HG02798 (cell line): ENCODE results near the gene NTRK3.
A peak's percentile ranks its signal among the peaks of the same experiment; 100 is the strongest.

Experiments
- ATAC-seq: cut with Tn5 transposase; IDR thresholded peaks from one replicate; pipeline ENCODE4 v1.9.1; 2021; ENCODE audit warnings: mild to moderate bottlenecking; ENCODE audit not compliant: unreplicated experiment, poor library complexity

NTRK3 gene

DNA sequence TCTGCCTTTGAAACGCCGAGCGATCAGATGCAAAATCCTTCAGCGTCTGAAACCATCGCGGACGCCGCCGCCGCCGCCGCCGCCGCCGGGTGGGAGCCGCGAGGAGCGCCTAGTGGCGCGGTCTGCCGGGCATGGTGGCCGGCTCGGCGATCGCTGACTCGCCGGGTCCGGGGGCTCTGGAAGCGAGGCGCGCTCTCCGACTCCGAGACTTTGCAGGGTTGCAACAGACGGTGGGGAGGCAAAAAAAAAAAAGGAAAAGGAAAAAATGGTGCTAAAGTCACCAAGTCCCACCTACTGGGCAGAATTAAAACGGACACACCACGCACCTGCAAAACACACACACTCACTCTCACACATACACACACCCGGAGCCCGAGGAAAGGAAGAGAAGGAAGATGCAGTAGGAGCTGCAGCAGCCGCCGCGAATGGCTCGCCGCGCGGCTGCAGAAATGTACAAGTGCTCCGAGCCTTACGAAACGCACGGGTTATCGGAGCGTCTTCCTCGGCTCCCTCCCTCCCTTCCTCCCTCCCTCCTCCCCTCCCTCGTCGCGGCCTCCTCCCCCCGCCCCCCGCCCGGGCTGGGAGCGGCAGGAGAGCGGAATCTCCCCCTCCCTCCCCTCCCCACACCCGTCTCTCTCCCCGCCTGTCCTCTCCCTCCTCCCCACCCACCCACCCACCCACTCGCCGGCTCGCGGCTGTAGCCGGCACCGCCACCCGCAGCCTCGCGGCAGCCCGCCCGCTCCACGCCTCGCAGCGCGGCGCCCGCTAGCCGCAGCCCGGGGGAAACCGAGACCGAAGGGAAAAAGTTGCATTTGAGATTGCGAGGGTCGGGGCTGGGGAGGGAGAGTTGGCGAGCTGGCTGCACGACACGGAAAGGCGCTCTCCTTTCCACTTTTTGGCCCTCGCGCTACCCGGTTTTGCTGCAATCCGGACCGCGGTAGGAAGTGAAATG is at the start of gene NTRK3:
TSS of gene NTRK3 (minus strand) at position 461 of the 952 bp plus-strand sequence. CDS start 586 bp downstream, outside the sequence.
- ATAC-seq = no peak

- ATAC-seq = no peak
These were observed 46.9 kb upstream of the NTRK3 start for GRCh38 chr15:88303395-88303794.

DNA sequence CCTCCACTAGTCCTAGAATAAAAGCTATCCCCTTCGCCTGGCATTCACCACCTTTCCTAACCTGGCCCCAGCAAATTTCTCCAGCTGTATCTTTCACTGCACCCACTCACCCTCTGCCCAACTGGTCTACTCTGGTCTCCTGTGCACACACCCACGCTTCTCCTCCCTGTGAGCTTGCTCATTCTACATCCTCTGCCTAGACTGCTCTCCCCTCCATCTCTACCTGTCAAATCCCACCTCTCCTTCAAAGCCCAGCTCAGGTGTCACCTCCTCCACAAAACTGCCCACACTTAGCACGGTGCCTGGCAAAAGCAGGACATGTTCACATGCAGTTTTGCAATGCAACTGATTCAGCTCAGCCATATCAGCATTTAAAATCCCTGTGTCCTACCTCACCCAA is 45.8 kb upstream of the NTRK3 start:
- no peak for ATAC-seq

GRCh38 chr15:88301311-88301710 is 44.8 kb upstream of the NTRK3 start:
- ATAC-seq = no peak

DNA sequence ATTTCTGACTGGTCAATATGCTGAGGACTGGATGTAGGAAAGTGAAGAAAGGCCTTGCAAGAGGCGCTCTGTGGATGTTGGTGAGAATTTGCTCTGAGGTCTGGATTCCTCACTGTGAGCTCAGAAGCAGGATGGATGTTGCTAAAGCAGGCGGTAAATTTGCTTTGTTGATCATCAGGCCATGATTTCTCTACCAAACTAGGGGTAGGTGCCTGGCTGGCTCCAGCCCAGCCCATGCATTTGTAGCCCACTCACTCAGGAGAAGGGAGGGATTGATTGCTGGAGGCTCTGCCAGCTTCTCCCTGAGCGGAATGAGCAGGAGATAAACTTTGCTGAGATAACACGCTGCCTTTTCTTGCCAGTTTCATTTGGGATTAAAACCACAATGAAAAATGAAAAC is 44.3 kb upstream of the NTRK3 start:
- no peak for ATAC-seq

DNA sequence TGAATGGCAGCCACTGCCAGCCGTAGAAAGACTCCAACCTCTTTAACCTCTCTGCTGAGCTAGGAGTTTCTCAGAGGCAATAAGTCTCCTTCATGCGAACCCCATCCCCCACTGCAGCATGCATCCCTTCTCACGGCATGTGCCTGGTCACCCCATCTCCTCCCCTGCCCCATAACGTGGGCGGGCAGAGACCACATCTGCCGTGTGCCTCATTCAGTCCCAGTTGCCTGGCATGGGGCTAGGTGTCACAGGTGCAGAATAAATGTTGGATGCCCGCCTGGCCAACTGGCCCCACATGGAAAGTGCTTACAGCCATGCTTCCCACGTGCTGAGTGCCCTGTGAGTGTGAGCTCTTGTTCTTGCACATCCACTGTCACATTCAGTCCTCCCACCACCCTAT is 43.5 kb upstream of the NTRK3 start:
- ATAC-seq = no peak

DNA sequence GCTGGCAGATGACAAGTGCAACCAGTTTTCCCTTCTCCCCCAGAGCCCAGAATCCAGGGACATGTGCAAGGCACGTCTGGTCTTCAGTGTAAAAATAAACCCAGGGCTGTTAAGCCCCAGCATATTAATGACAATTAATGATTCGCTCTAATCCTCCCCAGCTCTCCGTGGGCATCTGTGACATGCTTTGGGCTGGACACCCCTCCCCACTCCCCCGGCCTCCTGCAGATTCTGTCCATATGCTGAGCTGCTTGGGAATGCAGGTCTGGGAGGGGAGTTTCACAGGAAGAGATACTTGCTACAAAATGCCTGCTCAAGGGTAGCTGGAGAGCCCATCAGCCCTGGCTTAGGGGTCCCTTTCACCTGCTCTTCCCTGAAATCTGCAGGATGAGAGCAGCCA is 43.0 kb upstream of the NTRK3 start:
- ATAC-seq = no peak

GRCh38 chr15:88288661-88289060 is 32.1 kb upstream of the NTRK3 start:
- ATAC-seq = no peak

- ATAC-seq = no peak
These were observed 31.7 kb upstream of the NTRK3 start for GRCh38 chr15:88288206-88288605.

DNA sequence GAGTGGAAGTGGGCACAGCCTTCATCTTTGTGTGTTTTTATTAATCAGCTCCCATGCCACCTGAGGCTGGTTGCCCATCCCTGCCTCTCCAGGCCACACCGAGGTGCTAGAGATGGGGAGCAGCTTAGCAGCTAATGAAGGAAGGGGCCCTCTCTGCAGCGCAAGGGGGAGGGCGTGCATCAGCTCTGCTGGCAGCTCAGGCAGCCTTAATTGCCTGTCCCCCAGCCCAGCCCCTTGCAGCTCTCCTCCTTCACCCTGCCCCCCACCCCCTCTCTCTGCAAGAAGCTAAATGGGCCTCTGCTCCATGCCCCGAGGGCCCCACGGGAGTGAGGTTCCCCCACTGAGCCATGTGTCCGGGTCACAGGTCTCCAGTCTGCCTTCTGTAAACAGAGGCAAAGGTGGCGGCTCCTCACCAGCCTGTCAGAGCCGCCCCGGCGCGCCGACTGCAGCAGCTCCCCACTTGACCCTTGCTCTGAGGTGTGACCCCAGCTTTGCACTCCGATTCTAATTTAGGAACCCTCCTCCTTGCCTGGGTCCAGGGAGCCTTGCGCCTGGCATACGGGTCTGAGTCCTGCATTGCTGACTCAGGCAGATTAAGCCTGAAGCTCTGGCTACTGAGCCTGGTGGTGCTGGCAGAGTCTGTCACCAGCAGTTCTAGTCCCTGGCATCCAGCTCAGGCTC is 27.9 kb upstream of the NTRK3 start:
- ATAC-seq = no peak

GRCh38 chr15:88282614-88283013 is 26.1 kb upstream of the NTRK3 start:
- no peak for ATAC-seq

DNA sequence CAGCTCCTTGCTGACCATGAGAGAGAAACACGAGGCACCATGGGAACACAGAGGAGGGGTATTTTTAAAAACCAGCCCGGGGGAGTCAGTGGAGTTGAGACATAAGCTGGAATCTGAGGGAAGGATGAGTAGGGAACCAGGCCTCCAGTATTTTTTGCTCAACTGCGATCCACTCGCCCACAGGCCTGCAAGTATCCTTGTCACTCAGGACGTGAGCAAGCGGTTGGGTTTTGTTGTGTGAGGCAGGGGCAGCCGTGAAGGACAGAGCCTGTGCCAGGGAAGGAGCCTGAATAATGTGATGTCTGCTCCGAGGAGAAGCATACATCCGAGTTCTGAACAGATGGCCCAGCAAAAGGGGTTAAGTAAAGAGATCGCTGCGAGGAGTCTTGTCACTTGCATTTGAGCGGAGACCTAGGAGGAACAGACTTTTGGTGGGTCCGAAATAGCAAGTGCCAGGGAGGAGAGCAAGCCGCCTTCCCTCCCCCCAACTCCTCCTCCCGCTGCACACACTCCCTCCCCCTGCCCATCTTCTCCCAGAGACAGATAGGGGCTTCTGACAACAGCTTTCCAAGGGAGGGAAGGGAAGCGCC is 20.4 kb upstream of the NTRK3 start:
- no peak for ATAC-seq

GRCh38 chr15:88275804-88276203 is 19.3 kb upstream of the NTRK3 start:
- ATAC-seq = no peak

DNA sequence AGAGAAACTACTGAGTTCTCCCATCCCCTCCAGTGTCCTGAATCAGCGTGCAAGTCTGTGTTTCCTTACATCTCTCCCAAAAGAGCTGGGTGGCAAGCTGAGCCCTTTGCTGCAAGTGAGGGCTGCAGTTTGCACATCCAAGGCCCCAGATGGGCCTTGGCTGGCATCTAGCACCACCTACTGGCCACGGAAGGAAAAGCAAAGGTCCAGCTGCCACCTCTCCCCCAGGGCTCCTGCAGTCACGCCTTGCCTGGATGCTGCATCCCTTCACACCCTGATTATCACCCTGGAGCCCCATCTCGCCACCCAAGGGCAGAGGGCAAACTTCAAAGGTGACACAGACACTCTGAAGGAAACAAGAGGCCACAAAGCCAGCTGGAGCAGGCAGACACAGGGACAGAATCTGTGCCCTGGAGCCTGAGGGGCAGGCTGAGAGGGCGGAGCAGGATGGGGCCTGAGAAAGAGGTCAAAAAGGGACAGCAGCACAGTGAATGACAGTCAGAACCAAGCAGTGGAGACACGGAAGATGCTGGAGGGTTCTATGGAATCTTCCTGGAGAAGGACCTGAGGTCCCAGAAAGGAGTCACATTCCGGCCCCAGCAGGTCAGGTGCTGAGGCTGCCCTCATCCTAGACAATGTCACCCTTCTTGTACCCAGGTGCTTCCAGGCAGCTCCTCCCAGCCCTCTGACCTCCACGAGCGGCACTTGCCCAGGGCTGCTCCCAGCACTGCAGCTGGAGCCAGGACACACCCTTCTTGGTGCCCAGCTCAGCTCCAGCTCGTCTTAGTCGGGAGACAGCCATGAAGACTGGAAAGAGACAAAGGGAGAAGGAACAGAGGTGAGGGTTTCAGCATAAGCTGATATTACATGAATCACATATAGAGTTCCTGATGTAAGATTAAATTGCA is 18.3 kb upstream of the NTRK3 start:
- peak; percentile 74 for ATAC-seq

GRCh38 chr15:88272421-88272820 is 15.9 kb upstream of the NTRK3 start:
- no peak for ATAC-seq

DNA sequence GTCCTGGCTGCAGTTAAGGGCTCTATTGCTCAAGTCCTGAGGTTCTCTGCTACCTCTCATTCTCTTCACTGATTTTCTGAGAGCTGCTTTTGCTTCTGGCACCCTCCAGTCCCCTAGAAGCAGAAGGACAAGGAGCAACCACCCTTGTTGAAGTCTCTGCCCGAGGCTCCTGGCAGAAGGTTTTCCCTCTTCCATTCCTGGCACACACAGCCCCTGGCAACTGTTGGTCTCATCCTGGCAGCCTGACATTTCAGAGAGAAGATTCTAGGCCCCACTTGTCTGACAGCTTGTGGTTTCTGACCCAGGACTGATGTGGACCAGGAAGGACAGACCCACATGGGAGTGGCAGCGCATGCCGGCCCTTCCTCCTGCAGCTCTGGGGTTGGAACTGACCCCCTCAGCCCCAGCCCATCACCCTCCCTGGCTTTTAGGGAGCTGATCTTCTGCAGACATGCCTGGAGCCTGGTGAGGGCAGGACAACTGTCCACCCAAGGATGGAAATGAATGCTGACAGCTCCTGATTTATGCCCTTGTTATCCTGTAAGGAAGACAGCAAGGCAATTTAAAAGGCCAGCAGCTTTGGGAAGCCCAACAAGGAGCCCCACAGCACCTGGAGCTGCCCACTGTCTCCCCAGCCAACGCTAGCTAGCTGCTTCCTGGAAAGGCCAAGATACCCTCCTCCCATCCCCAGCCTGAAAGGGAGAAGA is 13.0 kb upstream of the NTRK3 start:
- ATAC-seq = no peak

GRCh38 chr15:88267720-88268119 is 11.2 kb upstream of the NTRK3 start:
- no peak for ATAC-seq

- no peak for ATAC-seq
These were observed 9.6 kb upstream of the NTRK3 start for GRCh38 chr15:88266170-88266569.

DNA sequence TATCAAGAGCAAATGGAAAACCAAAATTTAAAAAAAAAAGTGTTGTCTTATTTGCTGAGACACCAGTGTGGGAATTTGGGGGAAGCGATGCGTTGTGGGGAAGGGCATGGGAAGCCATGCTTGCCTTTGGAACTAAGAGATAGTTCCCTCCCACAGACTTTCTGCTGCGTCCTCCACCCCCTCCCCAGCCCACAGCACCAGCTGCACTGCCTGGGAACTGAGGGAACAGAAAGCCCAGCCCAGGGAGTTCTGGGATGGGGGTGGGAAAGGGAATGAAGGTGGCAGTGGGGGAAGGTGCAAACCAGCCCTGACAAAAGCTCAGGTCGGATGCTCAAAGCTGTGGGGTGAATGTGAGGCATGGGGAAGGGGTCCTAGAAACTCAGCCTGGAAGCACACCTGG is 8.1 kb upstream of the NTRK3 start:
- ATAC-seq = no peak

DNA sequence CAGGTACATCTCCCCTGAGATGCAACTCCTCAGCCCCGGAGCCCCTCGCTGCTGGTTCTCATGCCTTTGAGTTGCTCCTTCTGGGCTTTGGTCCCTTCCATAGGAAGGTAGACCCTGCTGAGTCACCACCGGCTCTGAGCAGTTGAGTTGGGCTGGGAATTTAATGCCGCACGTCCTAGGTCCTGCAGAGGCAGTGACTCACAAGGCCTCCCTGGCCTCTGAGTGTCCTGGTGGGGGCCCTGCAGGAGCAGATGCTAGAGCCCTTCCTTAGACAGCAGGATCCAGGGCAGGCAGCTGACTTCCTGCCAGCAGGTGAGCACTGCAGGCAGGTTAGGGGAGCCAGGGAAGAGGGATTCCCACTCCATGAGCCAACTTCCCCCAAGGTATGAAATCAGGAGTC is 5.5 kb upstream of the NTRK3 start:
- ATAC-seq = no peak
